Fibroblast of lung (primary cell): ENCODE data around the gene STK10. TPM values are rescaled to one million over a fixed set of nuclear protein-coding genes. Genes with fewer than 3 reads are reported as not detected.

Experiments used
- DNase-seq, 2 donors: peaks; one replicate each; pipeline versions ENCODE4 v3.0.0 to v3.0.0-alpha.2; 2010; ENCODE audit warnings: low read depth in 2 of 2
- H2AFZ ChIP-seq: 2 replicates; pipeline ENCODE4 v1.5.1; 2012; ENCODE audit warnings: low read length, control low read depth, inconsistent platforms
- H3K27ac ChIP-seq: 2 replicates; pipeline ENCODE4 v1.5.1; 2011; ENCODE audit warnings: low read length, control low read depth; ENCODE audit not compliant: insufficient read depth
- H3K27me3 ChIP-seq: 2 replicates; pipeline ENCODE4 v1.5.1; 2011; ENCODE audit warnings: mild to moderate bottlenecking, low read length; ENCODE audit not compliant: control insufficient read depth, insufficient read depth
- H3K36me3 ChIP-seq: 2 replicates; pipeline ENCODE4 v1.5.1; 2011; ENCODE audit warnings: low read length; ENCODE audit not compliant: control insufficient read depth, insufficient read depth
- H3K4me1 ChIP-seq: 2 replicates; pipeline ENCODE4 v1.5.1; 2011; ENCODE audit warnings: low read length; ENCODE audit not compliant: control insufficient read depth, insufficient read depth; ENCODE audit errors: extremely low read depth
- H3K4me2 ChIP-seq: 2 replicates; pipeline ENCODE4 v1.5.1; 2011; ENCODE audit warnings: low read length, control low read depth; ENCODE audit not compliant: insufficient read depth; ENCODE audit errors: extremely low read depth
- H3K4me3 ChIP-seq, 4 experiments: fragments of 200-600 bp in 1 of 4; sonication (generic) in 1 of 4; replicated peaks in 1 of 4; 2 replicates each; pipeline ENCODE4 v1.5.1; 2011 to 2016; ENCODE audit warnings: low read length in 4 of 4, low read depth in 3 of 4, mild to moderate bottlenecking in 3 of 4, control low read depth in 2 of 4, inconsistent platforms in 1 of 4, mixed read lengths in 1 of 4; ENCODE audit not compliant: insufficient read depth in 1 of 4; ENCODE audit errors: control extremely low read depth in 1 of 4
- H3K79me2 ChIP-seq: 2 replicates; pipeline ENCODE4 v1.5.1; 2012; ENCODE audit warnings: mild to moderate bottlenecking, low read length, inconsistent platforms; ENCODE audit not compliant: control insufficient read depth, insufficient read depth
- H3K9ac ChIP-seq: 2 replicates; pipeline ENCODE4 v1.5.1; 2011; ENCODE audit warnings: mild to moderate bottlenecking, low read length, control low read depth; ENCODE audit not compliant: insufficient read depth
- H3K9me3 ChIP-seq: 2 replicates; pipeline ENCODE4 v1.5.1; 2012; ENCODE audit warnings: low read depth, low read length; ENCODE audit not compliant: control insufficient read depth, insufficient read depth
- H4K20me1 ChIP-seq: 2 replicates; pipeline ENCODE4 v1.5.1; 2011; ENCODE audit warnings: low read length; ENCODE audit not compliant: control insufficient read depth, insufficient read depth; ENCODE audit errors: extremely low read depth
- EZH2 ChIP-seq: IDR thresholded peaks from 2 replicates; pipeline ENCODE4 v1.5.1; 2012; ENCODE audit warnings: low read length, control low read depth, mild to moderate bottlenecking; ENCODE audit errors: missing control alignments
- polyA plus RNA-seq, 2 donors: library from polyadenylated mRNA; depleted of rRNA in 1 of 2; stranded (reverse) in 1 of 2; unstranded in 1 of 2; fragments of >200 nt; gene quantifications; 2 replicates each; pipeline ENCODE4 v1.2.1, GENCODE V29; 2011 to 2012; ENCODE audit warnings: missing spikeins in 1 of 2
- total RNA-seq: library from RNA; depleted of rRNA; stranded (reverse); fragments of >200 nt; gene quantifications from 2 replicates; pipeline ENCODE4 v1.2.1, GENCODE V29; 2014
- TF ChIP-seq, protein P1 (sequence below), 2 donors: IDR thresholded peaks in 1 of 2; conservative IDR thresholded peaks in 1 of 2; 1 replicate in 1 of 2; 2 replicates in 1 of 2; pipeline ENCODE4 v1.5.1; 2011 to 2012; ENCODE audit warnings: low read length in 2 of 2, control low read depth in 1 of 2, inconsistent platforms in 1 of 2, low read depth in 1 of 2, mild to moderate bottlenecking in 1 of 2

Gene STK10
- total and polyA plus RNA-seq, 2 donors (not counting 1 experiment from before 2014, with no cell fraction given), result 8.9 to 16.0 TPM

GRCh38 chr5:172055996-172056395, 132.0 kb downstream of the STK10 start:
- TF ChIP-seq EZH2, result no peak
- TF ChIP-seq, protein P1, sequence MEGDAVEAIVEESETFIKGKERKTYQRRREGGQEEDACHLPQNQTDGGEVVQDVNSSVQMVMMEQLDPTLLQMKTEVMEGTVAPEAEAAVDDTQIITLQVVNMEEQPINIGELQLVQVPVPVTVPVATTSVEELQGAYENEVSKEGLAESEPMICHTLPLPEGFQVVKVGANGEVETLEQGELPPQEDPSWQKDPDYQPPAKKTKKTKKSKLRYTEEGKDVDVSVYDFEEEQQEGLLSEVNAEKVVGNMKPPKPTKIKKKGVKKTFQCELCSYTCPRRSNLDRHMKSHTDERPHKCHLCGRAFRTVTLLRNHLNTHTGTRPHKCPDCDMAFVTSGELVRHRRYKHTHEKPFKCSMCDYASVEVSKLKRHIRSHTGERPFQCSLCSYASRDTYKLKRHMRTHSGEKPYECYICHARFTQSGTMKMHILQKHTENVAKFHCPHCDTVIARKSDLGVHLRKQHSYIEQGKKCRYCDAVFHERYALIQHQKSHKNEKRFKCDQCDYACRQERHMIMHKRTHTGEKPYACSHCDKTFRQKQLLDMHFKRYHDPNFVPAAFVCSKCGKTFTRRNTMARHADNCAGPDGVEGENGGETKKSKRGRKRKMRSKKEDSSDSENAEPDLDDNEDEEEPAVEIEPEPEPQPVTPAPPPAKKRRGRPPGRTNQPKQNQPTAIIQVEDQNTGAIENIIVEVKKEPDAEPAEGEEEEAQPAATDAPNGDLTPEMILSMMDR (conservative IDR thresholded peaks at IDR 0.05 in 1 of 2, IDR thresholded peaks at IDR 0.05 in 1 of 2; ENCODE audit: low read depth in 1 of 2, low read length in 2 of 2), result no peak
- DNase-seq, result no peak

DNA sequence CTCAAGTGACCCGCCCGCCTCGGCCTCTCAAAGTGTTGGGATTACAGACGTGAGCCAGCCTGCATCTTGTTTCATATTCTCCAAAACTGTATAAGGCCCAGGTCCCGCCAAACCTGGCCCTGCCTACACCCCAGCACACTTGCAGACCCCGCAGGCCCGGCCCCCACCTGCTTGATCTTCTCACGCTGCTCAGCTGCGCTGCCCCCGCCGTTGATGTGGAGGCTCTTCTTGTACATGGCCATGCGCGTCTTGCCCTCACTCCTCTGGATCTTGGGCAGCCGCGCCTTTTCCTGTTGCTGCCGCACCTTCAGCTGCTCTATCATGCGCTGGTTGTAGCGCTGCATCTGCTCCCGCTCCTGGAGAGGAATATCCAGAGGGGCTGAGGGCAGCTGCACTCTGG, 132.6 kb downstream of the STK10 start:
- H2AFZ ChIP-seq, result no peak overlapping the region
- H3K79me2 ChIP-seq, result no peaks in the 10 kb centered on the region
- no peak overlapping the region for H3K4me2 ChIP-seq
- H3K9me3 ChIP-seq, result no peaks in the 10 kb centered on the region
- H3K4me1 ChIP-seq, result no peaks in the 10 kb centered on the region
- H3K9ac ChIP-seq, result no peak overlapping the region
- H3K4me3 ChIP-seq, result no peak overlapping the region
- H3K27ac ChIP-seq, result no peak overlapping the region
- no peaks in the 10 kb centered on the region for H3K27me3 ChIP-seq
- no peaks in the 10 kb centered on the region for H4K20me1 ChIP-seq
- TF ChIP-seq EZH2, result no peak
- TF ChIP-seq, protein P1 (conservative IDR thresholded peaks at IDR 0.05 in 1 of 2, IDR thresholded peaks at IDR 0.05 in 1 of 2; ENCODE audit: low read depth in 1 of 2, low read length in 2 of 2), result no peak
- no peak for DNase-seq
- H3K36me3 ChIP-seq, result peaks cover 11% of the 10 kb centered on the region

More at GRCh38 chr5:172055996-172056395, 132.0 kb downstream of the STK10 start:
- no peak overlapping the region for H2AFZ ChIP-seq
- H3K27me3 ChIP-seq, result no peaks in the 10 kb centered on the region
- no peak overlapping the region for H3K4me3 ChIP-seq
- H3K36me3 ChIP-seq, result peaks cover 13% of the 10 kb centered on the region
- no peak overlapping the region for H3K27ac ChIP-seq
- no peaks in the 10 kb centered on the region for H3K79me2 ChIP-seq
- H3K9me3 ChIP-seq, result no peaks in the 10 kb centered on the region
- H3K4me1 ChIP-seq, result no peaks in the 10 kb centered on the region
- no peaks in the 10 kb centered on the region for H4K20me1 ChIP-seq
- H3K4me2 ChIP-seq, result no peak overlapping the region
- H3K9ac ChIP-seq, result no peak overlapping the region

- no peak for DNase-seq
- H3K36me3 ChIP-seq, result peaks cover 11% of the 10 kb centered on the region
- TF ChIP-seq EZH2, result no peak
- TF ChIP-seq, protein P1 (conservative IDR thresholded peaks at IDR 0.05 in 1 of 2, IDR thresholded peaks at IDR 0.05 in 1 of 2; ENCODE audit: low read depth in 1 of 2, low read length in 2 of 2), result no peak
- no peaks in the 10 kb centered on the region for H3K9me3 ChIP-seq
- H3K79me2 ChIP-seq, result no peaks in the 10 kb centered on the region
- H3K27me3 ChIP-seq, result no peaks in the 10 kb centered on the region
- no peaks in the 10 kb centered on the region for H4K20me1 ChIP-seq
- H3K27ac ChIP-seq, result no peak overlapping the region
- no peaks in the 10 kb centered on the region for H3K4me1 ChIP-seq
- H3K4me2 ChIP-seq, result no peak overlapping the region
- H2AFZ ChIP-seq, result no peak overlapping the region
- H3K9ac ChIP-seq, result no peak overlapping the region
- no peak overlapping the region for H3K4me3 ChIP-seq
Measured at GRCh38 chr5:172054611-172055153, 133.3 kb downstream of the STK10 start.
